GM18867 (cell line): ENCODE results near the gene PLRG1.

Source experiments
- ATAC-seq: cut with Tn5 transposase; IDR thresholded peaks from one replicate; pipeline ENCODE4 v1.9.1; 2021; ENCODE audit warnings: mild to moderate bottlenecking, moderate library complexity; ENCODE audit not compliant: unreplicated experiment

Gene PLRG1

GRCh38 chr4:154574311-154574710 lies 24.1 kb upstream of the PLRG1 start:
- no peak for ATAC-seq

- no peak for ATAC-seq
These were observed 23.1 kb upstream of the PLRG1 start for GRCh38 chr4:154573190-154573870.

- no peak for ATAC-seq
These were observed 19.4 kb upstream of the PLRG1 start for GRCh38 chr4:154569584-154569983.

DNA sequence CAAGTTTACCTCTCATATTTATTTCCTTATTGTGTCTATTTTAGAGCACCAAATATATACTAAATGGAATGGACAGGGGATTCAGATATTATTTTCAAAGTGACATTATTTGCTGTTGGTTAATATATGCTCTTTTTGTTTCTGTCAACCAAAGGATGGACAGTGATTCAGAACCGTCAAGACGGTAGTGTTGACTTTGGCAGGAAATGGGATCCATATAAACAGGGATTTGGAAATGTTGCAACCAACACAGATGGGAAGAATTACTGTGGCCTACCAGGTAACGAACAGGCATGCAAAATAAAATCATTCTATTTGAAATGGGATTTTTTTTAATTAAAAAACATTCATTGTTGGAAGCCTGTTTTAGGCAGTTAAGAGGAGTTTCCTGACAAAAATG lies 18.8 kb upstream of the PLRG1 start:
- ATAC-seq, result no peak

GRCh38 chr4:154566639-154567204 lies 16.5 kb upstream of the PLRG1 start:
- no peak for ATAC-seq

- no peak for ATAC-seq
These were observed 15.5 kb upstream of the PLRG1 start for GRCh38 chr4:154565704-154566103.

DNA sequence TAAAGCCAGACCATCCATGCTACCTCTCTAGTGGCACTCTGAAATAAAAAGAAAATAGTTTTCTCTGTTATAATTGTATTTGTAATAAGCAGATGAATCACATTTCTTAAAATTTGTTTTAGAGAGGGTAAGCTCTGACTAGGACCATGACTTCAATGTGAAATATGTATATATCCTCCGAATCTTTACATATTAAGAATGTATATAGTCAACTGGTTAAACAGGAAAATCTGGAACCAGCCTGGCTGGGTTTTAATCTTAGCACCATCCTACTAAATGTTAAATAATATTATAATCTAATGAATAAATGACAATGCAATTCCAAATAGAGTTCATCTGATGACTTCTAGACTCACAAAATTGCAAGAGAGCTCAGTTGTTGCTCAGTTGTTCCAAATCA lies 14.1 kb upstream of the PLRG1 start:
- ATAC-seq, result no peak

GRCh38 chr4:154562697-154563254 lies 12.6 kb upstream of the PLRG1 start, which contains the start of gene FGB:
TSS of gene FGB (plus strand) at chr4:154563011. CDS start at chr4:154563019, 8 bp downstream.
- no peak for ATAC-seq

- ATAC-seq, result no peak
These were observed 10.6 kb upstream of the PLRG1 start for GRCh38 chr4:154560824-154561231.

DNA sequence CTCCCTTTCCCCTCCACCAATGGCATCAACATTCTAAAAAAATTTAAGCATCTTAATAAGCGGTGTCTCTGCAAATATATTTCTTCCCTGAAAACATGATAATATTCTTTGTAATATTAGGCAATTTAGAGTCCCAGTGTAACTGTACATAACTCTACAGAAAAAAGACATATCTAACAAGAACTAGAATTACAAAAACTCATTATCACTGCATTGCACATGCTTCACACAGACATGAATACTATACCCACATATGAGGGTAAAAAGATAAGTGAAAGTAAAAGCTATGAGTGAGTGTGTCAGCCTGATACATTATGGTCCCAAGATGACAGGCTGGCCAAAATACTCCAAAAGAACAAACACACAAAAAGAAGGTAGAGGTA lies 10.2 kb upstream of the PLRG1 start:
- no peak for ATAC-seq

- ATAC-seq, result peak; percentile 94
These were observed 9.6 kb upstream of the PLRG1 start for GRCh38 chr4:154559494-154560418.

GRCh38 chr4:154559141-154559493 lies 8.9 kb upstream of the PLRG1 start:
- peak; percentile 26 for ATAC-seq

DNA sequence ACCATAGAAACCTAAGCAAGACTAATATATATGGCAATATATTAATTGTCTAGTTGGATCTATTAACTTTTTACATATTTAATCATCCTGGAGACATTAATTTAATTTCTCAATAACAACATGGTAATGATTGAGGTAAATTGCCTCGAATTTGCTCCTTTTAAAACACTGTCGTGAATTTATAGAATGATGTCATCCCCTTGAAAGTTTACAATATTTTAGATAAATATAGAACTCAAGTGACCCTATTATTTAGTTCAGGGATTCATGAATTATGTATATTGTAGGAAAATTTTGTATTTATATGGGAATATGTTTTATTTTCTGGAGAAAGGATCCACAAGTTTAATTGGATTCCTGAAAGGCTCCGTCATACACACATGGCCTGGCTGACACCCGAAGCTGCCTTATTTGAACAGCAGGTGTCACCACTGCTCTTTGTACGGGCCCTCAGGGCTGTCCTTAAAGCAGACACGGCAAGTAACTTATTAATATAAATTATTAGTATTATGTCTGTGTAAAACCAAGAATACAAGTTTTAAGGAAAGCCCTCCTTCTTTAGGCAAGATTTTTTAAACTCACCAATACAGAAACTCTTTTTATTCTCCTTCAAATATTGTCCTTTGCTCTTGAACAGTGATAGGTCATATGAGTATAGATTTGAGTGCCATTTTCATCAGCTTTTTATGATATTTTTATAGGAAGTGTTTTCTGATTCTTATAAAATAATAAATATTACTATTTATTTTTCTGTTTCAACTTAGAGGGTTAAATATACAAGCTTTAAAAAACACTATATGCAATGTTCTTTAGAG lies 1.9 kb upstream of the PLRG1 start:
- ATAC-seq, result peak; percentile 61

DNA sequence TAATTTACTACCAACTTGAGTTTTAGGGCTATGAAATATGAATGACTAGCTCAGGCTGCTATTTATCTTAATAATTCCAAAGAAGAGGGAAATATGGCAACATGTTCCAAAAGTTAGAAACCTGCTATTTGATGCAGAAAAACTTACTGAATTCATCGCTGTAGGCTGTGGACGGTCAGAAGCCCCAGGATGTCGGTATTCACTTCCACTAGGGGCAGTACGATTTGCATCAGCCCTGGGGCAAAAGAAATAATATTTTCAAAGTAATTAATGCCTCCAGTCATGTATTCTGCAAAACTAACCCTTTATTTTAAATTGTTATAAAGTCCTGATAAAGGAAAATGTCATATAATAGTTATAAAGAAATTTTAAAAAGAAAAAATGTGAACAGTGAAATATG lies 4.5 kb downstream of the PLRG1 start:
- no peak for ATAC-seq

DNA sequence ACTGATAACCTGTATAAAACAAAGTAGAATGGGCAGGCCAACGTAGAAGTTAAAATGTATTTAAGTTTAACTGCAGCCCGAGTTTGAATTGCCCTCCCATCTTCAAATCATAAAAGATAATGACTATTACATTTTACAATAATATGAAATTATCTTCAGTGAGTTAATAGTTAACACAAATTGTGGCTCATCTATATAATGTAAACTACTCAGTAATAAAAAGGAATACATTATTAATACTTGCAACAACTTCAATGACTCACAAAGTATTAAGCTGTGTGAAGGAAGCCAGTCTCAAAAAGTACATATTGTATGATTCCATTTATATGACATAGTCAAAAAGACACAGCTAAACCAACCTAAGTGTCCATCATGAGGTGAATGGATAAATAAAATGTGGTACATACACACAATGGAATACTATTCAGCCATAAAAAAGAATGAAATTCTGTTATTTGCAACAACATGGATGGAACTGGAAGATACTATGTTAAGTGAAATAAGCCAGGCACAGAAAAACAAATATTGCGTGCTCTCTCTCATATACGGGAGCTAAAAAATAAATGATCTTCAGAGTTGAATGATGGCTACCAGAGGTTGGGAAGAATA lies 7.8 kb downstream of the PLRG1 start:
- no peak for ATAC-seq

- ATAC-seq, result no peak
These were observed 15.9 kb downstream of the PLRG1 start for GRCh38 chr4:154534296-154534695.

DNA sequence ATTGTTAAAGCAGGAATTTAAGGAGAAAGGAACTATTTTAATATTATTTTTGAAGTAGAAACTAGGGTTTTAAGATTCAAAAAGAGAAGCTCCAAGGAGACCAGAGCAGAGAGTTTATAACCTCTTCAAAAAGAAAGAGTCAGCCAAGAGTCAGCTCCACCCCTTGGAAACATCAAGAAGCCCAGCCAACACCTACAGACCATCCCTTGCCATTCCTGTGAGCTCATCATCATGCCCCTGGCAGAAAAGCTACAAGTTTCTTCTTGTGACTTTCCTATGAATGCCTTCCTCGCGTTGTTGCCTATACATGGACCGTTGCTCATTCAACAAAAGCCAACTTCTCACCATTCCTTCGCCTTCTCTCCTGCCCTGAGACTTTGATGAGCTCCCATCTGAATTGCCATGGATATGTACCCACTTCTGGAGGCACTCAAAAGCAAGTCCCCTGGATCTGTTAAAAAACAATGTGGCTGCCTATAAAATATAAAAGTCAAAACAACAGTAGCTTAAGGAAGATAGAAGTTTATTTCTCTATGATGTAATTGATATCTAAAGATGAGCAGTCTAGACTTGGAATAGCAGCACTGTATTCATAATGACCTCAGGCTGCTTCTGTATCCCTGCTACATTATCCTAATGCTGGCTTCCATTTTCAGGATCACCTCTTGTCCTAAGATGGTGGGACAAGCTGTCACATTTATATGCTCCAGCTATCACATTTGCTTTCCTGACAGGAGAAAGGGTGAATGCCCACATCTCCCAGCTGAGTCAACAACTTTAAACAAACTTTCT lies 20.3 kb downstream of the PLRG1 start:
- ATAC-seq, result no peak

- ATAC-seq, result no peak
These were observed 21.3 kb downstream of the PLRG1 start for GRCh38 chr4:154528869-154529268.

DNA sequence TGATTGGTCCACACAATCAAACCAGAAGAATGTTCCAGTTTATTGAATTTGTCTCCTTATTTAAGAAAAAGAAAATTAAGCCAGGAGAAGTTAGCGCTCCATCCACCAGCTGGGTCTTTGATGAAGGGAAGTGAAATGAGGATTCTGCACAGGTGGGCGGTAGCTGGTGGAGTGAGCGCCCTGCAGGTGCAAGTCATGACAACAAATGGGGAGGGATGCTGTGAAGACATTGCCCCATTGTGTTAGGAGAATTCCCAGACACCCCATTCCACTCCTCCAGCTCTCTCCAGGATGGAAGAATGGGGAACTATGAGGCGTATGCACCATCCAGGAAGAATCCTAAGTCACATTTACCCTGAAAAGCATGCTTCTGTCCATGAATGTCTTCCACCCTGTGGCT lies 22.9 kb downstream of the PLRG1 start:
- no peak for ATAC-seq

GRCh38 chr4:154526151-154526550 lies 24.0 kb downstream of the PLRG1 start:
- ATAC-seq, result no peak
